CD4-positive, alpha-beta T cell treated with Interleukin-12 subunit alpha and Interleukin-12 subunit beta, for 1 hour (primary cell): ENCODE measurements around the gene VENTX.

ENCODE experiments used
- DNase-seq: peaks from one replicate; pipeline ENCODE4 v3.0.0-alpha.2; 2020

Gene VENTX

DNA sequence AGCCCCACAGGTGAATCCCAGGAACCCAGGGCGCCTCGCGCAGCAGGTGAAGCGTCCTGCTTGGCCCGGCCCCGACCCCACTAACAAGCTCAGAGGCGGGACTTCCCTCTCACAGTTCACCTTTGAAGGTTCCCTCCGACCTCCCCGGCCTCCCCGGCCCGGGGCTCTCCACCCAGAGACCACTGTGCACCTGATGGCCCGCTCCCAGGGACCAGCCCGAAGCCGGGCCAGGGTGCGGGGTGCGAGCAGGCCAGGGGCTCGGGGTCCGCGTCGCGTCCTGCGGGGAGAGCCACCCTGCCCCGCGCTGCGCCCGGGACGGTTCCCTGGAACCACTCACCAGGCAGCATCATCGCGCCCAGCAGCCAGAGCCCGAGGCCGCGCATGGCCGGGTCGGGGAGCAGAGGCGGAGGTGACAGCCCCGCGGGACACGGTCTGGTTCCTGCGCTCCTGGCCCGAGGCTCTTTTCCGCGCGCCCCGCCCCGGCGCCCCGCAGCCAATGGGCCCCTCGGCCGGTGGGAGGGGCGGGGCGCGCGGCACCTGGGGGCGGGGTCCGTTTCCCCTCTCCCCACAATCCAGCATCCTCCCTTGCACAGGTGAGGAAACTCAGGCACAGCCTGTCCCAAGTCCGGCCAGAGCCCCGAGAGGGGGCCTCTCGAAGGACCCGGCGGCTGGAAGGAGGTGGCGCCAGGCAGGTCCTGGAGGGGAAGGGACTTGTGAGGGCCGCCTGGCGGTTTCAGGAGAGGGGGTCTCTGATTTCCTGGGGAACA lies 39.0 kb downstream of the VENTX start, which contains the start of gene ADAM8:
Gene ADAM8, minus strand, starts transcription at position 434 of the 767 bp plus-strand sequence. Its CDS starts 51 bp downstream, at position 383.
- peak; percentile 78 for DNase-seq

GRCh38 chr10:133277277-133277992 lies 39.8 kb downstream of the VENTX start:
- DNase-seq: no peak

DNA sequence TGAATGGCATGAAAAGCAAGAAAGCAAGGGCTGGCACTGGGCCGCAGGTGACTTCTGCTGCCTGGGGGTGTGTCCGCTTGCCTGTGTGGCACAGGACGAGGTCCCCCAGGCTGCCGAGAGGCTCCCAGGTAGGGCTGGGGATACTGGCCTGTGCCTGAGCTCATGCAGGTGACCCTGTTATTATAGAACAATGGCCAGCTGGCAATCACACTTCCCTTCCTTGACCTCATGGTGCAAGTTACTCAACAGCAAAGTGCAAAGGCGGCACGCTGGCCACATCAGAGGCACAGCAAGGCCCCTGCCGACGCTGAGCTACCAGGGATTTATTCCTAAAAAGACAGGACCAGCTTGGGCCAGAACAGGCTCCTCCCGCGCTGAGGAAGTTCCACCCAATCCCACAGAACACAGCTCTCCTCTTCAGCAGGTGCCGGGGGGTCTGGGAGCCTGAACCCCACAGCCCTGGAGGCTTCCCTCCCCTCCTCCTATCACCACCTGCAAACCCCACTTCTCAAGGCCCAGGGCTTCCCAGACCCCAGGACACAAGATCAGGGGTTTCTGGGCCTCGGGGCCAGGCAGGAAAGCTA lies 40.4 kb downstream of the VENTX start:
- DNase-seq: no peak

- DNase-seq: peak; percentile 83
Observed at GRCh38 chr10:133278577-133279265, 41.1 kb downstream of the VENTX start.

GRCh38 chr10:133279326-133280226 lies 41.9 kb downstream of the VENTX start:
- DNase-seq: no peak

DNA sequence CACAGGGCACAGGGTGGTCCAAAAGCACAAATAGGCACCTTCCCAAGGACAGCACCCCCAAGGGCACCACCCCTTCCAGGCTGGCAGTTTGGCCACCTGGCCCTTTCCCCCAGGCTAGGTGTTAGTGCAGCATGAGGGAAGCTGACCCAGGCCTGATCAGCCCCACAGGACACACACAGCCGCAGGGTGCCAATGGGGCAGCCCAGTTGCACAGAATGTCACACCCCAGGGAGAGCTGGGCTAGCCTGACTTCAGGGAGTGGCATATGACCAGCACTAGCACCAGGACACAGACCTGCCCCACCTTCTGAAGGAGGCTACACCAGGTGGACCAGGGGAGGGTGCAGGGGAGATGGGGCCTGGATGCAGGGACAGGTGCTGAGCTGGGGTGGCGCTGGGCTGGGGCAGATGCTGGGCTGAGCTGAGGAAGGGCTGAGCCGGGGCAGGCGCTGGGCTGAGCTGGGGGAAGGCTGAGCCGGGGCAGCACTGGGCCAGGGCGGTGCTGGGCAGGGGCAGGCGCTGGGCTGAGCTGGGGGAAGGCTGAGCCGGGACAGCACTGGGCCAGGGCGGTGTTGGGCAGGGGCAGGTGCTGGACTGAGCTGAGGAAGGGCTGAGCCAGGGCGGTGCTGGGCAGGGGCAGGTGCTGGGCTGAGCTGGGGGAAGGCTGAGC lies 42.9 kb downstream of the VENTX start:
- DNase-seq: no peak

DNA sequence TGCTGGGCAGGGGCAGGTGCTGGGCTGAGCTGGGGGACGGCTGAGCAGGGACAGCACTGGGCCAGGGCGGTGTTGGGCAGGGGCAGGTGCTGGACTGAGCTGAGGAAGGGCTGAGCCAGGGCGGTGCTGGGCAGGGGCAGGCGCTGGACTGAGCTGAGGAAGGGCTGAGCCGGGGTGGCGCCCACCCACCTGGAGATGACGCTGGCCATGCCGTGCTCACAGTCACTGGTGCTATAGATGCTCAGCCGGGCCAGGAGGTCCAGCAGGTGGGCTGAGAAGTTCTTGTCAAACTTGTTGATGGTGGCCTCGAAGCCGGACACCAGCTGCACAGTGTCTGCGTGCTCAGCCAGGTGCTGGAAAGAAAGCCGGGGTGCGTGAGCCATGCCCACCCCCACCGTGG lies 43.4 kb downstream of the VENTX start:
- DNase-seq: no peak

GRCh38 chr10:133281628-133282372 lies 44.1 kb downstream of the VENTX start:
- DNase-seq: no peak

DNA sequence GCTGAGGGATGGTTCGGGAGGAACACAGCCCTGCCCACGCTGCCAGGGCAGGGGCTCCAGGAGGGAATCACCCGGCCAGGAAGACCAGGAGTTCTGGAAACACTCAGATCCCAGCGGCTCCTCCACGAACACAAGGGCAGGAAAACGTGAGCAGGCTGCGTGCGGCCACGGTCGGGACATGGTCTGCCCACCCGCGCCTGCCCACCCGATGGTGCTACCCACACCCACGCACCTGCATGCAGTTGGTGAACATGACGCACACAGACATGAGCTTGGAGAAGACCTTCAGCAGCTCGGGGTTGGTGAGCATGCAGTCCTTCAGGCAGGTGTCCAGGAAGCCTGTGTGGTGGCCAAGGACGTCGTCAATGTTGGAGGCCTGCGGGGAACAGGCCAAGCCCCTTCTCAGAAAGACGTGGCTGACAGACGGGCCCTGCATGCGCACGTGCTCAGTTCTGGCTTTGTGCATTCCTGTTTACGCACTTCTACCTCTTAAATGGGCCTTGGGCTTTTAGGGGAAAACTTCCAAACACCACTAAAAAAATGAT lies 45.3 kb downstream of the VENTX start:
- no peak for DNase-seq

DNA sequence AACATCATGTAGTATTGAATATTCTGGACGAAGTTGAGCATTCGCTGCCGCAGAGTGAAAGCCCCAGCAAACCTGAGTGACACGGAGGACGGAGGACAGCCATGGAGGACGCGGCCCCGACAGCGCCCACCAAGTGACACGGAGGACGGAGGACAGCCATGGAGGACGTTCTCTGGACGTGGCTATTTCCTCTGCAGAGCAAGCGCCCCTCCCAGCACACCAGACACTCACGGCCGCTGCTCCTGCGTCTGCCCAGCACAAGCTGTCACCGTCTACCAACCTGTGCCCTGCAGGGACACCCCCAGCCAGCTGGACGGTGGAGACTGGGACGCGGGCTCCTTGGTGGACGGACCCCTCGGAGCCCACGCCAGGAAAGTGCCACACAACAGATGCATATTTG lies 46.3 kb downstream of the VENTX start:
- no peak for DNase-seq

DNA sequence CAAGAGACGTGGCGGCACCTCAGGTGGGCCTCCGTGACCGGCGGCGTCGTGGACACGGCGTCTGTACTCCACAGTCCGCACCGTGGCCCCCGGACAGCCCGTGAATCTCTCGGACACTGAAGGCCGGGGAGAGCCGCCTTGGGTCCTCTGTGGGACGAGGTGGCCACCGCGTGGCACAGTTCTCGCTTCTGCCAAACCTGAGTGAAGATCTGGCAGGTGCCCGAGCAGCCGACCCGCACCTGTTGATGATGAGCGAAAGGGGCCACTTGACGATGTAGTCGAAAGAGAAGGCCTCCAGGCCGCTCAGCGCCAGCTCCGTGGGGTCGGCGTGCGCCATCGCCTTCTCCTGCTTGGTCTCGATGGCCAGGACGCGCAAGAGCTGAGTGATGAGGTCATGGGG lies 47.6 kb downstream of the VENTX start:
- no peak for DNase-seq

DNA sequence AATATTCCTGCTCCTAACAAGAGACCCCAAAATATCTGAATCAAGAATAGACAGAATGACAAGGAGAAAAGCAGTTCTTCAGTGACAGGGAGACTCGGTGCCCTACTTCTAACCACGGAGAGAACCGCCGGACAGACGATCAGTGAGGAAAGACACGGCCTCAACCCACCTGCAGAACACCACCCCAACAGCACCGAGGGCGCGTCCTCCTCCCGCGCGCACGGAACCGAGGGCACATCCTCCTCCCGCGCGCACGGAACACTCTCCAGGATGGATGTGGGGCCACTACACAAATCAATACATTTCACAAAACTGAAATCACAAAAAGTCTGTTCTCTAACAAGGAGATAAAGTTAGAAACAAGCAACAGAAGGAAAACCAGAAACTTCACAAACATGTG lies 48.7 kb downstream of the VENTX start:
- DNase-seq: no peak

- no peak for DNase-seq
Observed at GRCh38 chr10:133287832-133288500, 50.3 kb downstream of the VENTX start.

GRCh38 chr10:133289761-133290160 lies 52.1 kb downstream of the VENTX start:
- DNase-seq: no peak
